OCI-LY7 (cell line): ENCODE results near the gene DIP2C.

ENCODE experiments used
- EZH2phosphoT487 ChIP-seq: fragments of 200-600 bp; sonication (generic); IDR thresholded peaks from 2 replicates; pipeline ENCODE4 v1.6.1; 2018; ENCODE audit warnings: low read depth, borderline replicate concordance, mild to moderate bottlenecking, mixed run types, antibody characterized with exemption, low read length, moderate library complexity, mixed read lengths
- TF ChIP-seq, protein P1 (sequence below): fragments of 200-600 bp; sonication (generic); conservative IDR thresholded peaks from 2 replicates; pipeline ENCODE4 v1.5.1; 2014; ENCODE audit warnings: mild to moderate bottlenecking, antibody characterized with exemption, low read length, moderate library complexity, mixed read lengths

DNA sequence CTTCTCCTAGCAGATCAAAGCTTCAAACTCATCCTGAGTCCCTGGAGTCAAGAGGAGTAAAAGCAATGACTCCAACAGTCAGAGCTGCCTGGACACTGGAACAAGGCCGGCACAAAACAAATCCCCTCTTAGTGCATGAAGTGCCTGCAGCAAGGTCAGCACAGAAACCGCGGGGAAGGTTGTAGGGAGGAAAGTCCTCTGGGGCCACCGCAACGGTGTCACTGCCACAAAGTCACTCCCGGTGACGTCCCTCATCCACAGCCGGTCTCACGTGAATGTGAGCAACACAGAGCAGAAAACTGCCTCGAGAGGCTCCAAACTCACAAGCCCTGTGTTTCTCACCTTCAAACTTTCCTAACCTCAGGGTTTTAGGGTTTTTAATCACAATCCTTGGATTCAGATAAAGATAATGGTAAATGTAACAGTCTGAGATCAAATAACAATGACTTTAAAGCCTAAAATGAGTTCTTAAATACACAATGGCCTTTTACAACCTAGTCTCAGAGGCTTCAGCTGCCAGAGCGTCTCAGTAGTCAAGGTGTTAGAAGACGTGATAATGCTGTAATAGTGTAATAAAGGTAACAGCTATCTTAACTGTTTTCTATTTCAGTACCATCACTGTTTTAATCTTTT is 279.9 kb downstream of the DIP2C start:
- TF ChIP-seq, protein P1, sequence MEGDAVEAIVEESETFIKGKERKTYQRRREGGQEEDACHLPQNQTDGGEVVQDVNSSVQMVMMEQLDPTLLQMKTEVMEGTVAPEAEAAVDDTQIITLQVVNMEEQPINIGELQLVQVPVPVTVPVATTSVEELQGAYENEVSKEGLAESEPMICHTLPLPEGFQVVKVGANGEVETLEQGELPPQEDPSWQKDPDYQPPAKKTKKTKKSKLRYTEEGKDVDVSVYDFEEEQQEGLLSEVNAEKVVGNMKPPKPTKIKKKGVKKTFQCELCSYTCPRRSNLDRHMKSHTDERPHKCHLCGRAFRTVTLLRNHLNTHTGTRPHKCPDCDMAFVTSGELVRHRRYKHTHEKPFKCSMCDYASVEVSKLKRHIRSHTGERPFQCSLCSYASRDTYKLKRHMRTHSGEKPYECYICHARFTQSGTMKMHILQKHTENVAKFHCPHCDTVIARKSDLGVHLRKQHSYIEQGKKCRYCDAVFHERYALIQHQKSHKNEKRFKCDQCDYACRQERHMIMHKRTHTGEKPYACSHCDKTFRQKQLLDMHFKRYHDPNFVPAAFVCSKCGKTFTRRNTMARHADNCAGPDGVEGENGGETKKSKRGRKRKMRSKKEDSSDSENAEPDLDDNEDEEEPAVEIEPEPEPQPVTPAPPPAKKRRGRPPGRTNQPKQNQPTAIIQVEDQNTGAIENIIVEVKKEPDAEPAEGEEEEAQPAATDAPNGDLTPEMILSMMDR = no peak
- no peak for TF ChIP-seq EZH2phosphoT487
